Tibial artery (tissue), 4 donors: ENCODE data around the gene TENM3.

Source experiments
- DNase-seq, 2 donors: peaks; one replicate each; pipeline ENCODE4 v3.0.0-alpha.2; 2019
- H3K27ac ChIP-seq, 2 donors: fragments of 200-600 bp; sonication (generic) in 1 of 2; 1 replicate in 1 of 2; 2 replicates in 1 of 2; pipeline ENCODE4 v1.5.1; 2018 to 2019; ENCODE audit warnings: mild to moderate bottlenecking in 1 of 2
- H3K27me3 ChIP-seq, 2 donors: fragments of 200-600 bp; sonication (generic) in 1 of 2; one replicate each; pipeline versions ENCODE4 v1.5.1 to v1.6.0; 2016 to 2019
- H3K36me3 ChIP-seq, 3 donors: fragments of 200-600 bp; sonication (generic) in 2 of 3; one replicate each; pipeline ENCODE4 v1.5.1; 2016 to 2019; ENCODE audit warnings: mild to moderate bottlenecking in 2 of 3
- H3K4me1 ChIP-seq, 4 donors: fragments of 200-600 bp; sonication (generic) in 2 of 4; 1 replicate in 3 of 4; 2 replicates in 1 of 4; pipeline ENCODE4 v1.5.1; 2016 to 2019
- H3K4me3 ChIP-seq, 2 donors: fragments of 200-600 bp; sonication (generic) in 1 of 2; 1 replicate in 1 of 2; 2 replicates in 1 of 2; pipeline ENCODE4 v1.5.1; 2018 to 2019; ENCODE audit warnings: mild to moderate bottlenecking in 2 of 2
- H3K9me3 ChIP-seq, 3 donors: fragments of 200-600 bp; sonication (generic) in 1 of 3; one replicate each; pipeline ENCODE4 v1.5.1; 2016 to 2019
- intact Hi-C: fragments of 100-400 bp; cut with DNase I; formaldehyde crosslinking; loops from one replicate; pipeline ENCODE4 v1.15.0; 2023; ENCODE audit warnings: low total_unique reads
- TF ChIP-seq, protein P1 (sequence below), 2 experiments: fragments of 200-600 bp in 1 of 2; fragments of 450-650 bp in 1 of 2; IDR thresholded peaks; one replicate each; pipeline ENCODE4 v1.5.1; 2017 to 2019; ENCODE audit warnings: antibody characterized with exemption in 2 of 2, mild to moderate bottlenecking in 1 of 2, moderate library complexity in 1 of 2

TENM3 gene

DNA sequence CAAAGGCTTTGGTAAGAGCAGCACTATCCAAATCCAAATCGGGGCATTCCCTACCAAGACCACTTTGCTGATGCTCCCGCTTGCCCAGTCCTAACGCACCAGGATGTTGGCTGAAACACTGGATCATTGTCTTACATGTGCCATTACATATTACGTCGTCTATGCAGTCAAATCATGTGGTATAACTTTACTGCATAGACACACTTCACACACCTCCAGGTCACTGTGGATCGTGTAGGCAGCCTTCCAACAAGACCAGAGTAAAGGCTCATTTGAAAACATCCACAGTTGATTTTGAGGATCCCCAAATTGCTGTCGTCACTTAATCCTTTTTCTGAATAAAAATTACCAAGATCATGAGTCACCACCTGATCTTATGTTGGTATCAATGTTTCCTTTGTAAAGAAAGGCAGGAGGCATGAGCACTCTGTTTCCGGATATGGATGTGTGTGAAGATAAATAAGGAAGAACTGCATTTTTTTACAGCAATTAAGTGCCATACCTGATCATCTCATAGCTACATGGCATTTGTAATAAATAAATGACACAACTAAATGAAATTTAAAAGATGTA is 18.5 kb downstream of the TENM3 start:
- no peaks in the 10 kb centered on the region for H3K36me3 ChIP-seq
- no peak overlapping the region for H3K4me3 ChIP-seq
- no peaks in the 10 kb centered on the region for H3K9me3 ChIP-seq
- no peak overlapping the region for H3K27ac ChIP-seq
- H3K27me3 ChIP-seq = no peaks in the 10 kb centered on the region
- TF ChIP-seq, protein P1, sequence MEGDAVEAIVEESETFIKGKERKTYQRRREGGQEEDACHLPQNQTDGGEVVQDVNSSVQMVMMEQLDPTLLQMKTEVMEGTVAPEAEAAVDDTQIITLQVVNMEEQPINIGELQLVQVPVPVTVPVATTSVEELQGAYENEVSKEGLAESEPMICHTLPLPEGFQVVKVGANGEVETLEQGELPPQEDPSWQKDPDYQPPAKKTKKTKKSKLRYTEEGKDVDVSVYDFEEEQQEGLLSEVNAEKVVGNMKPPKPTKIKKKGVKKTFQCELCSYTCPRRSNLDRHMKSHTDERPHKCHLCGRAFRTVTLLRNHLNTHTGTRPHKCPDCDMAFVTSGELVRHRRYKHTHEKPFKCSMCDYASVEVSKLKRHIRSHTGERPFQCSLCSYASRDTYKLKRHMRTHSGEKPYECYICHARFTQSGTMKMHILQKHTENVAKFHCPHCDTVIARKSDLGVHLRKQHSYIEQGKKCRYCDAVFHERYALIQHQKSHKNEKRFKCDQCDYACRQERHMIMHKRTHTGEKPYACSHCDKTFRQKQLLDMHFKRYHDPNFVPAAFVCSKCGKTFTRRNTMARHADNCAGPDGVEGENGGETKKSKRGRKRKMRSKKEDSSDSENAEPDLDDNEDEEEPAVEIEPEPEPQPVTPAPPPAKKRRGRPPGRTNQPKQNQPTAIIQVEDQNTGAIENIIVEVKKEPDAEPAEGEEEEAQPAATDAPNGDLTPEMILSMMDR (IDR thresholded peaks at IDR 0.05) = no peak
- H3K4me1 ChIP-seq = no peaks in the 10 kb centered on the region
- intact Hi-C loops = no loop called here
- no peak for DNase-seq

DNA sequence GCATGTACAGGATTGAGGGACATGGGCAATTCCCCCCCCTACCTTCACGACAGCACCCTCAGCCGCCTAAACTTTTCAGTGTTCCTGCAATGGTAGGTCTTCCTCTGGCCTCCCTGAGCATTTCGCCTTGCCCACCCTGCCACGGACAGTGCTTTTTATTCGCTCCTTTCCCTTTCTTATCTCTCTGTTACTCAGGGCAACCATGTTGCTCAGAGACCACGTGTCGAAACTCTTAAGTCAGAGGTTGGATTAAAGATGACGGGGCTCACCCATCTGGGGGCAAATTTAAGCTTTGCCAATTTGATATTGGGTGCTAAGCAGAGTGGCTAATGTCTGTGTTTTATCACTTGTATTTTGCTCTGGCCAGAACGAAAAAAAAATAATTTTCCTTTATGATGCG is 20.4 kb downstream of the TENM3 start:
- intact Hi-C loops = no loop called here
- no peaks in the 10 kb centered on the region for H3K36me3 ChIP-seq
- no peak for DNase-seq
- H3K27ac ChIP-seq = no peak overlapping the region
- H3K4me3 ChIP-seq = no peak overlapping the region
- TF ChIP-seq, protein P1 (IDR thresholded peaks at IDR 0.05) = no peak
- H3K4me1 ChIP-seq = no peaks in the 10 kb centered on the region
- no peaks in the 10 kb centered on the region for H3K27me3 ChIP-seq
- no peaks in the 10 kb centered on the region for H3K9me3 ChIP-seq

DNA sequence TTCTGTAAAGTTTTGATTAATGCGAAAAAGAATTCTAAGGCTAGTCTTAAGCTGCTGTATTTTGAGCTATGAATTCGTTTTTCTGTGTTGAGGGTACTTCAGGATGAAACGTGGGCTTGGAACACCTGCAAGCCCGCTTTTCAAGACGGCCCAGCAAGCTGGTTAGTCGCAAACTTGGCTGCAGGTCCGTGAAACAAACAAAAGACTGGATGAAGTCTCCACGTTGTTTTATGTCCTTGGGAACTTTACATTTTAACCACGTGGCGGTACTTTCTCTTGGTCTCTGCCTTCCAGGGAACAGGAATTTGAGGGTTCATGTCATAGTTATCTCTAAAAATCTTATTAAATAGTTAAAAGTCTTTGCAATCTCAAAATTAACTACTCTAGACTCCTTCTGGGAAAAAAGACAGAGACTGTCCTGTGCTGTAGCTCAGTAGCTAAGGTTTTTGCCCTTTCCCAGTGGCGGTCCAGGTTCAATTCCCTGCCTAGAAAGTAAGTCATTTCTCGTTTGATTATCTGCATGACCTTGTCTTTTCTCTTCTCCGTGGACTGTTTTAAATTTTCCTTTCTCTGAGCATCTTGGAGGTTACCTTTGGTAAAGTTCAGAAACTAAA is 21.0 kb downstream of the TENM3 start:
- Histone ChIP-seq H3K4me3 (no peak overlapping the region), H3K27me3 (no peaks in the 10 kb centered on the region), H3K36me3 (no peaks in the 10 kb centered on the region), H3K27ac (no peak overlapping the region), H3K9me3 (no peaks in the 10 kb centered on the region), H3K4me1 (no peaks in the 10 kb centered on the region)
- DNase-seq = no peak
- intact Hi-C loops = no loop called here
- TF ChIP-seq, protein P1 (IDR thresholded peaks at IDR 0.05) = no peak

DNA sequence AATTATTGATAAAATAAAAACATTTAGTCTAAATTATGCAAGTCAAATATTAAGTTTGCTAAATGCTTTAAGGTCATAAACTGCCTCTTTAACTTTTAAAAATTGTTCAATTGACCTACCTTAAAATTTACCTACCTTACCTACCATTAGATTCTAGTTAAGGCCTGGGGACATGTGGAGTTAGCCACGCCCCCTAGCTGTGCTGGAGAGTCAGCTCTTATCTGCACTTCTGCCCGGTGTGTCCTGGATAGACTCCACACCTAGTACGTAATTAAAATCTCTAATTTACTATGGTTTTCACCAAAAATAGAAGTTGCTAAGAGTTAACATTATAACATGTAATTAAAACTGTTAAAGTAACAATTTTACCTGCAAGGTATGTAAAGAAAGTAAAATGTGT is 22.7 kb downstream of the TENM3 start:
- TF ChIP-seq, protein P1 (IDR thresholded peaks at IDR 0.05) = no peak
- Histone ChIP-seq H3K4me1 (no peaks in the 10 kb centered on the region), H3K4me3 (no peak overlapping the region), H3K27ac (no peak overlapping the region), H3K27me3 (no peaks in the 10 kb centered on the region), H3K36me3 (no peaks in the 10 kb centered on the region), H3K9me3 (no peaks in the 10 kb centered on the region)
- intact Hi-C loops = no loop called here
- no peak for DNase-seq

DNA sequence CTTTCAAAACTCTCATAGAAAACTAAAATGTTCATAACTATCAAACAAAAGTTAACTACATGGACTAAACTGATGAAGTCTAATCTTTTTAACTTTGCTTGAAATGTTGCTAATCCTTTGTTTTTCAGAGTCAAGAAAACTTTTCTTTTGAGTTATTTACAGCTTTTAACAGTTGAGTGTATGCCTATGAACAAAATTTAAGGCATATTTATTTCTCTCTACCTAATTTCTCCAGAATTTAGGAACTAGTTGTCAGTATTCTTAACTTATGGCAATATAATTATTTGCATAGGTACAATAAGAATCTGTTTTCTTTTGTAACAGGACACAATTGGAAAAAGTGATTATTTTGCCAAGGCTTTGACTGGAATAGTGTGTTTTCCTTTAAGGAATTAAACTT is 23.8 kb downstream of the TENM3 start:
- Histone ChIP-seq H3K9me3 (no peaks in the 10 kb centered on the region), H3K27ac (no peak overlapping the region)
- intact Hi-C loops = no loop called here

More for the DNA sequence above, 23.8 kb downstream of the TENM3 start:
- no peak overlapping the region for H3K4me3 ChIP-seq
- DNase-seq = no peak
- no peaks in the 10 kb centered on the region for H3K4me1 ChIP-seq
- H3K36me3 ChIP-seq = no peaks in the 10 kb centered on the region
- no peaks in the 10 kb centered on the region for H3K27me3 ChIP-seq
- TF ChIP-seq, protein P1 (IDR thresholded peaks at IDR 0.05) = no peak
